Caki2 (cell line): ENCODE measurements around the gene NISCH. TPM values are rescaled to one million over a fixed set of nuclear protein-coding genes. Genes with fewer than 3 reads are reported as not detected.

Experiments
- DNase-seq: peaks from one replicate; pipeline ENCODE4 v3.0.0-alpha.2; 2015; ENCODE audit warnings: low read depth
- in situ Hi-C: cut with HindIII; loops from 2 replicates; pipeline ENCODE4 v1.10.0; 2016; ENCODE audit warnings: low sequenced_read_pairs, low pct_unique_long_range_greater_than_20kb, mixed read lengths
- total RNA-seq: library from RNA; depleted of rRNA; stranded (reverse); fragments of >200 nt; shearing (Covaris generic); gene quantifications from 2 replicates; pipeline ENCODE4 v1.2.3, GENCODE V29; 2014; ENCODE audit warnings: low replicate concordance

The NISCH gene
- total RNA-seq, 1 experiment from 2014 or later = 11.9 TPM

DNA sequence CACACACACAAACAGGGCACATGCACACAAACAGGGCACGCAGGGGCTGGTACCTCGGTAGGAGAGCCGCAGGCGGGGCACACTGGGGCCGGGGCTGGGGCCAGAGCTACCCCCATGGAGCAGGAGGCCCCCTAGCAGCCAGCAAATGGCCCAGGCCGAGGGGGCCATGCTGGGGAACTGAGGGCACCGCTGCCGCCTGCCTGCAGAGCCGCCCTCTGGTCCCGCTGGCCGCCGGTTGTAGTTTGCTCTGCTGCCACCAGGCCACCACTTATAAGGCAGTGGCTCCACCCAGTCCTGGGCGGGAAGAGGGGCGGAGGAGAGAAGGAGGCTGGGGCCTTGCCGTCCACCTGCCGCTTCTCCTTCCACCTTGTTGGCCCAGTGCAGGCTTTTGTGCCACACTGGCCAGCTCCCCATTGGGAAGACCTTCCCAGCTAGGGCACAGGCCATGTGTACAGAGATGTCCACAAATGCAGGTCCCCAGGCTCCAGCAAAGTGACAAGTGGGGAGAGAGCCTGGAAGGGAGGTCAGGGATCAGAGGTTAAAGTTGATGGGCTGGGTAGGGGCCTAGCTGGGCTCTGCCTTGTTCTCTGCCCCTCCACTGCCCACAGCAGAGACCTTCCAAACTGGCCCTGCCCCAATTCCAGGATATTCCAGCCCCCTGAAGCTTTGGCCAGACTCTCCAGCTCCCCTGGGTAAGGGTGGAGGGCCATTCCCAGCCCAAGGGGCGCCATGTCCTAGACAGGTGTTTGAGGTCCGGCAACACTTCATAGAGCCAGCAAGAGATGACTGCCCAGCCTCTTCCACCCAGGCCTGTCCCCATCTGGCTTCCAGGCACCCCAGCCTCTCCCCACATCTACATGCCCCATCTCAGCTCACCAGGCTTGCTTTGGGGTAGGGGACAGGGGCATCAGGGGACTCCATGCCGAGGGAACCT is 10.3 kb upstream of the NISCH start, which contains the start of gene SEMA3G:
TSS of gene SEMA3G (minus strand) at position 244 of the 934 bp plus-strand sequence. CDS start at position 168, 76 bp downstream.
- peak; percentile 39 for DNase-seq
- in situ Hi-C loops = no loop called here

DNA sequence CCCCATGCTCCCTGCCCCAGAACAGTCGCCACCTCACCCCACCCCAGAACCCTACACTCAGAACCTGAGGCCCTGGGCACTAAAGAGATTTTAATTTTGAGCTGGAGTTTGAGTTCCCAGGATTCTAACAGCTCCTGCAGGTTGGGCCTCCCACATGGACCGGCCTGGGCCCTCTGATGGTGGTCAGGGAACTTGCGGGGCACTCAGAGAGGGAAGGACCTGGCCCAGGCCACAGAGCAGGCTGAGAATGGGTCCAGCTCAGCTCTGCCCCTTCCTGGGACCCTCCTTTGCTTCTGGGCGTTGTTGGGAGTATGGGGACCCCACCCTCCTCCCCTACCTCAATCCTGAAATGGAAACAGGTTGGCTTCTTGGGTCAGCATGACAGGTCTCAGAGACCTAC is 9.4 kb upstream of the NISCH start:
- in situ Hi-C loops = no loop called here
- no peak for DNase-seq

DNA sequence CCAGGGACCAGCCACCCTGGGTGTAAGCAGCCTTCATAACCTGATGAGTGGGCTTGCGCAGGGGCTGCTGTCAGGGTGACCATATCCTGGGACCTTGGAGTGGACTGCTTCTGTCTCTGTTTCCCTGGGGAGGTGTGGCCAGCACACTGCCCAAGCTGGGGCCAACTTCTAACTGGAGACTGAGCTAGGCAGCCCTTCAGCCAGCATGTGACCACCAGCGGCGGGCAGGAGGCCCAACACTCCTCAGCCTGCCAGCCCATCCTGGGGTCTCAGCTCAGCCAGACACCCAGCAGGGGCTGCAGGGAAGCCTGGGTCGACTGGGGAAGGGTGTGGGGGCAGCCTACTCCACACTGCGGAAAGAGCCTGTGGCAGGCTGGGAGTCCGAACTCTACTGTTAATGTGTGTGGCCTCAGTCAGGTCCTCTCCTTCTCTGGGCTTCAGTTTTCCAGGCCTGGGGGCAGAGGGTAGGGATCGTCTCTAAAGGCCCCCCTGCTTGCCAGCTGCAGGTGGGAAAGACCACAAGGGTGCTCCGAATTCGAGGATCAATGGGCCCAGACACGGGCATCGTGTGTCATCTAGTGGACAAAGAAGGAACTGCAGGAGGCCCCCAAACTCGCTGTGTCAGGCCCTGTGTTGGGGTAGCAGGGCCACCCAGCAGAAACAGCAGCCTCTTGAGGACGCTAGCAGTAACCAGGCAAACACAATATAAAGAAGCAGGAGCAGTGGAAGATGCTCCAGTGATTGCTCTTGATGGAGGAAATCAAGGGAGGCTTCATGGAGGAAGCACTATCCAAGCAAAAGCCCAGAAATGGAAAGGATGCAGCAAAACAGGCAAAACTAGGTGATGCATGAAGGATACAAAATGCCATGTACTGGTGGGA is 8.5 kb upstream of the NISCH start:
- in situ Hi-C loops = no loop called here
- peak; percentile 29 for DNase-seq

GRCh38 chr3:52447512-52448355 is 7.7 kb upstream of the NISCH start:
- no peak for DNase-seq
- in situ Hi-C loops = no loop called here

DNA sequence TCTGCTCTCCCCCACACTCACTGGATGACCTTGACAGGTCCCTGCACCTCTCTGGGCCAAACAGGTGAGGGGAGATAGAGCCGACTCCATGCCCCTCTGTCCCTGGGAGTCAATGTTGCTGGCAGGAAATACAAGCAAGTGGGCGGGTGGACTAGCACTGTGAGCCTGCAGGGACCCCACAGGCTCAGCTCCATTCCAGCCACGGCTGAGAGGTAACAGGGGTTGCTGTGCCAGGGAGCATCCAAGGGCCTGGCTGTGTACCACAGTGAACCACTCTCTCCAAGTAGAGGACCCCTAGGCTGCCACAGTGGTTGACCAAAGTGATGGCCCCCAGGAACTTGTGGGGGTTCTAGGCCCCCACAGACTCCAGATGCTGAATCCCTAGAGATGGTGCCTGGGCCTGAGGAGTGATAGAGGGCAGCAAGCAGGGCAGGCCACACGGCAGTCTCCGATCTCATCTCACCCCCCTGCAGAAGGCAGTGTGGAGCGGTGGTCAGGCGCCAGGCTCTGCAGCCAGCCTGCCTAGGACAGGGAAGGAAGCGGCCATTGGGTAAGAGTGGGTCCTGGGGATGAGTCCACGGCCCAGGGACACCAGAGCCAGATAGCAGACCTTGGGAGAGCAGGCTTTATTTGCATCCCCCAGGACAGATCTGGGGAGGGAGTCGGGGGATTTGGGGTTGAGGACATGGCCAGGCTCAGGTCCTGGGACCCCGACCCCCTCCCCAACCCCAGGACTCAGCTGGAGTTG is 4.7 kb upstream of the NISCH start:
- in situ Hi-C loops = no loop called here
- DNase-seq = no peak

GRCh38 chr3:52451237-52452083 is 3.9 kb upstream of the NISCH start:
- in situ Hi-C loops = no loop called here
- no peak for DNase-seq

DNA sequence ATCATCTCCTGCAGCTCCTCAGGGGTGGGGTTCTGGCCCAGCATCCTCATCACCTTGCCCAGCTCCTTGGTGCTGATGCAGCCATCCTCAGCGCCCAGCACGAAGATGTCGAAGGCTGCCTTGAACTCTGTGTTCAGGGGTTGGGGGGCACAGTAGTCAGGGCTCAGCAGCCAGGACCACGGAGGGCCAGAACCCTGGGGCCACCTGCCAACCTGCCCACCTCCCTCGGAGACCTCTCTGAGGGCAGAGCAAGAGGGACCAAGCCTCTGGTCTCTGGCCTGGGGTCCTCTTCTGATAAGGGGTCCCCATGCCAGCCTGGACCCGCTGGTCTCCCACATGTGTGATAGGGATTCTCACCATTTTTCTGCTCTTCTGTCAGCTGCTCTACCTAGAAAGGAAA is 3.3 kb upstream of the NISCH start:
- DNase-seq = no peak
- in situ Hi-C loops = no loop called here

DNA sequence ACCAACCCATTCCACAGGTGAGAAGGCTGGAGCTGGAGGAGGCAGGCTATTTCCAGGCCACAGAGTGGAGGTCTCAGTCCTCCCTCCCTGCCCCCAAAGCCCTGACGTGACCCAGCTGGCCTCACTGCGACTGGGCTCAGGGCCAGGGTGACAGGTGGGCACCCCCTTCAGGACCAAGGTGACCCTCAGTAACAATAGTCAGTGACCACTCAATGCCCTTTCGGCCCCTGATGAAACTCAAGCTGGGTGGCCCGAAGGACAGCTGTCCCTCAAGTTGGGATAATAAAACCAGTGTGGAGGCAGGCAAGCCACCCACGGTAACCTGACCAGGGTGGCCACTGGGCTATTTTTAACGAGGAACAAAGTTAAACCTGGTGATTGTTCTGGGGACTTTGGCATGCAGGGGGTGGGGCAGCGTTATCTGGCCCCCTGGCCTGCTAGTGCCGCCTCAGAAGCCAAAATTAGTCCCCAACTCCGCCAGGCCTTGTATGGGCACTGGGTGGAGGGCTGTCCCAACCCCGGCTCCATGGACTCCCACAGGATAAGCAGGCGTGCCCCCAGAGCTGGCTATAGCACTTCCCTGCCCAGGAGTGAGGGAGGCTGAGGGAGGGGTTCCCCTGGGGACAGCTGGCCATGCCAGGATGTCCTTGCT is 2.7 kb upstream of the NISCH start:
- in situ Hi-C loops = no loop called here
- DNase-seq = no peak

- DNase-seq = no peak
- in situ Hi-C loops = no loop called here
These were observed 1.7 kb upstream of the NISCH start, which contains the start of gene TNNC1 for GRCh38 chr3:52453496-52454249. Gene TNNC1, minus strand, starts transcription at chr3:52454041. Its CDS starts 26 bp downstream, at chr3:52454015.

- no peak for DNase-seq
- in situ Hi-C loops = no loop called here
These were observed 1.0 kb upstream of the NISCH start for GRCh38 chr3:52454250-52454937.

DNA sequence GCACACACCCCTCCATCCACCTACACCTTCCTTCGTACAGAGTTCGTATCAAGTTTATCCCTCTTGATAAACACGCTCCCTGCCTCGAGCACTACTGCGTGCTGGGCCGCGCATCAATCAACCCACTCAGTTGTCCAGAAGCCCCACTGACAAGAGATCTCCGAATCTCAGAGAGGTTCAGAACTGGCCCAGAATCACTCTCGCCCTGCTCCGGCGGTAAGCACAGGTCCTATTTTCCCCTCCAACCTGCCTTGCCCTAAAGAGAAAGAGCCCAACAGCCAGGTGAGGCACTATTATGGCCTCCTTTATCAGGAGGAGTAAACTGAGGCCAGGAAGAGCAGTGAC is 494 bp upstream of the NISCH start:
- in situ Hi-C loops = no loop called here
- DNase-seq = no peak

DNA sequence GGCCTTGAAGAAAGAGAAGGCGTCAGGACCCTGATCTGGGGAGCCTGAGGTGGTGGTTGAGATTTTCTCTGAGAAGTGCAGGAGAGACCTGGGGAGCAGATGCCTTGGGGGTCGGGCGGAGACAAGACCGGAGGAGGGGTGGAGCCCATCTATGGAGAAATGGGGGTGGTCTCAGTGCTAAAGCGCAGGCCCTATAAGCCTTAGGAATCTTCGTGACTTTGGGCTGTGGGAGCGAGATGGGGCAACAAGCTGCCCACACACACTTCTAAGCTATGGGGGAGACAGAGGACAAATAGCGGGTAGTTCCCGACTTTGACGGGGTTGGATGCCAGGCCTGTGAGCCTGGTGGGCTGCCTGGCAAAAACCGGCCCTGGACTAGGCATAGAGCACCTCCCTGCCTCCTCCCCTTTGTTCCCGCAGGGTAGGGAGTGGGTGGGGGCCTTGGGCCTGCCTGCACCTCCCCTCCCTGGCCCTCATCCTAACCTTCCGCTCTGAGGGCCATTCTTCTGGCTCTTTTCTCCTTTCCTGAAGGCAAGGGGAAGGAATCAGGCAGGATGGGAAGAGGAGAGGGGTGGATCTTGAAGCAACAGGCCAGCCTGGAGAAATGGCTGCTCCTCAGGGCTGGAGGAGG is 880 bp downstream of the NISCH start:
- in situ Hi-C loops = no loop called here

GRCh38 chr3:52456800-52457183 is 1.4 kb downstream of the NISCH start:
- DNase-seq = no peak
- in situ Hi-C loops = no loop called here

More for the DNA sequence above, 880 bp downstream of the NISCH start:
- DNase-seq = no peak

DNA sequence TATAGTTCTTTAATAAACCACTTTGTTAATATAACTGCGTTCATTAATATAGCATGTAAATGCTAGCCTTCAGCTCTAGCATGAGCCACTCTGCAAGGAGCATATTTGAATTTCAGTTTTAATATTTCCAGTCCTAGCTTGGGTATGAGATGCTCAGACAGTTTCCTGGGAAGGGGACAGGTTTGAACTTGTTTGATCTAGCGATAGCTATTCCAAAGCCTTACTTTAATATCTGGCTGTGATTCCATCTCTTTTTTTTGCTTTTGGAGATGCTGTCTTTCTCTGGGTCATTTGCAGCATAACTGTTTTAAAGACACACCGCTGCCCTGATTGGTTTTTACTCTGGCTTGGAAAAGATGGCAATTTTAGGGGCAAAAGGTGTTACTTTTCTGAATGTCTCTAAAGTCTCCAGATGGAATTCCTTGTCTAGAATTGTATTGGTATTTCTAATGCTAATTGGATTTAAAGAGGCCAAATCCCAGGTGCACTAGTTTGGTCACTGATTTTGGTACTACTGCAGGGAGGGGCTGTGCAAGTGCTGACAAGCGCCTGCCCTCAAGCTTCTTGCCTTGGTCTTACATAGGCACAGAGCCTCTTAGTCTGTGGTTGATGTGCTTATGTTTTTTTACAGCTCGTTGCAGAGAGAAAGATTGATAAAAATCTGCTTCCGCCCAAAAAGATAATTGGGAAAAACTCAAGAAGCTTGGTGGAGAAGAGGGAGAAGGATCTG is 2.8 kb downstream of the NISCH start:
- in situ Hi-C loops = no loop called here
- DNase-seq = no peak
